Loucy (cell line): Measurements from ENCODE around the gene ANGPT4.

ENCODE experiments used
- H2AFZ ChIP-seq: fragments of 200-600 bp; sonication (generic); 2 replicates; pipeline ENCODE4 v1.6.0; 2016; ENCODE audit warnings: antibody characterized with exemption, mild to moderate bottlenecking, low read length, moderate library complexity
- H3F3A ChIP-seq: fragments of 200-600 bp; 2 replicates; pipeline ENCODE4 v1.6.0; 2016; ENCODE audit warnings: antibody characterized with exemption, low read depth, mild to moderate bottlenecking
- H3K27me3 ChIP-seq: fragments of 200-600 bp; sonication (generic); 2 replicates; pipeline ENCODE4 v1.6.1; 2014; ENCODE audit warnings: low read length, mild to moderate bottlenecking; ENCODE audit not compliant: insufficient read depth, poor library complexity, severe bottlenecking
- H3K36me3 ChIP-seq: fragments of 200-600 bp; sonication (generic); 2 replicates; pipeline ENCODE4 v1.6.1; 2016; ENCODE audit warnings: low read length; ENCODE audit not compliant: insufficient read depth
- H3K4me1 ChIP-seq: fragments of 200-600 bp; sonication (generic); 2 replicates; pipeline ENCODE4 v1.5.1; 2014; ENCODE audit warnings: low read length, mild to moderate bottlenecking; ENCODE audit not compliant: insufficient read depth, poor library complexity, severe bottlenecking
- H3K4me2 ChIP-seq: fragments of 200-600 bp; sonication (generic); 2 replicates; pipeline ENCODE4 v1.6.0; 2014; ENCODE audit warnings: antibody characterized with exemption, low read length, low read depth, mild to moderate bottlenecking; ENCODE audit not compliant: poor library complexity, severe bottlenecking
- H3K4me3 ChIP-seq: fragments of 200-600 bp; sonication (generic); 2 replicates; pipeline ENCODE4 v1.5.1; 2014; ENCODE audit warnings: low read length, mild to moderate bottlenecking, mixed read lengths; ENCODE audit not compliant: poor library complexity, severe bottlenecking
- H3K79me2 ChIP-seq: fragments of 200-600 bp; sonication (generic); 2 replicates; pipeline ENCODE4 v1.6.1; 2014; ENCODE audit warnings: low read length; ENCODE audit not compliant: insufficient read depth
- H3K9ac ChIP-seq: fragments of 200-600 bp; sonication (generic); 2 replicates; pipeline ENCODE4 v1.6.0; 2014; ENCODE audit warnings: mild to moderate bottlenecking, low read depth, low read length, moderate library complexity; ENCODE audit not compliant: poor library complexity, severe bottlenecking
- H3K9me2 ChIP-seq: fragments of 200-600 bp; sonication (generic); replicated peaks from 2 replicates; pipeline ENCODE4 v1.6.1; 2016; ENCODE audit warnings: low read depth, low read length, mixed read lengths
- H3K9me3 ChIP-seq: fragments of 200-600 bp; sonication (generic); 2 replicates; pipeline ENCODE4 v1.6.1; 2014; ENCODE audit warnings: mild to moderate bottlenecking, antibody characterized with exemption, low read length, low read depth; ENCODE audit not compliant: insufficient read depth
- H4K20me1 ChIP-seq: fragments of 200-600 bp; sonication (generic); 2 replicates; pipeline ENCODE4 v1.6.0; 2014; ENCODE audit warnings: antibody characterized with exemption, low read length, mild to moderate bottlenecking; ENCODE audit not compliant: insufficient read depth, poor library complexity, severe bottlenecking
- EZH2phosphoT487 ChIP-seq: fragments of 200-600 bp; IDR thresholded peaks from 2 replicates; pipeline ENCODE4 v1.6.1; 2018; ENCODE audit warnings: antibody characterized with exemption, mild to moderate bottlenecking, moderate library complexity, borderline replicate concordance
- TF ChIP-seq, protein P1 (sequence below): fragments of 200-600 bp; sonication (generic); conservative IDR thresholded peaks from 2 replicates; pipeline ENCODE4 v1.5.1; 2014; ENCODE audit warnings: mild to moderate bottlenecking, antibody characterized with exemption, low read length

Gene ANGPT4

DNA sequence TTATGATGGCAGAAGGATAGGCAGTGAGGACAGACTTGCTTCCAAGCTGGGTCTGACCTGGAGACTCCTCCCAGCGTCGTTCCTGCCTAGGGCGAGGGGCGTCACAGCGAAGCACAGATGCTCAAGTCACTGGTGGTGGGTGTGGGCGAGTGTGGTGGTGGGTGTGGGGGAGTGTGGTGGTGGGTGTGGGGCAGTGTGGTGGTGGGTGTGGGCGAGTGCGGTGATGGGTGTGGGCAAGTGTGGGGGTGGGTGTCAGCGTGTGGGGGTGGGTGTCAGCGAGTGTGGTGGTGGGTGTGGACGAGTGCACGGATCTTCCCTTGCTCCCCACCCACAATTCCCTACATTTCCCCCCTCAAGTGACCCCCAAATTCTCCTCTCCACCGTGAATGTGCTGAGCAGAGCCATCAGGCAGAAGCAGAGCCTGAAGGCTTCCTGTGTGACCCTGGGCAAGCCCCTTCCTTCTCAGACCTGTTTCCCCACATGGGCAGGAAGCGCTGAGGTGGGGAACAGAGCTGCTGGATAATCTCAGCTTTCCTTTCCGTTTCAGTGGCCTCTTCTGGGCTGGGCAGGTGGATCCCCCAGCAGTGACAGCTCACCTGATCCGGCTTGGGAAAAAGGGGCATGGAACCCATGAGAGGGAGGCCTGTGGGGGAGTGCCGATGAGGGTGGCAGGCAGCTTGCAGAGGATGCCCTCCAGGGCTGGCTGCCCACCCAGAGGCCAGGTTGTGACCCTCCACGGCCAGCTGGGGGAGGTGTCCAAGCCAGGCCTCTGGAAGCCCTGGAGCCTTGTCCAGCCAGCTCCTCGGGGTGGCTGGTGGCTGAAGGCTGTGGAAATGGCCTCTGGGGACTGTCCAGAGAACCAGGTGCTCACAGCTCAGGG lies 43.0 kb upstream of the ANGPT4 start:
- no peak overlapping the region for H3K9ac ChIP-seq
- no peaks in the 10 kb centered on the region for H4K20me1 ChIP-seq
- TF ChIP-seq, protein P1, sequence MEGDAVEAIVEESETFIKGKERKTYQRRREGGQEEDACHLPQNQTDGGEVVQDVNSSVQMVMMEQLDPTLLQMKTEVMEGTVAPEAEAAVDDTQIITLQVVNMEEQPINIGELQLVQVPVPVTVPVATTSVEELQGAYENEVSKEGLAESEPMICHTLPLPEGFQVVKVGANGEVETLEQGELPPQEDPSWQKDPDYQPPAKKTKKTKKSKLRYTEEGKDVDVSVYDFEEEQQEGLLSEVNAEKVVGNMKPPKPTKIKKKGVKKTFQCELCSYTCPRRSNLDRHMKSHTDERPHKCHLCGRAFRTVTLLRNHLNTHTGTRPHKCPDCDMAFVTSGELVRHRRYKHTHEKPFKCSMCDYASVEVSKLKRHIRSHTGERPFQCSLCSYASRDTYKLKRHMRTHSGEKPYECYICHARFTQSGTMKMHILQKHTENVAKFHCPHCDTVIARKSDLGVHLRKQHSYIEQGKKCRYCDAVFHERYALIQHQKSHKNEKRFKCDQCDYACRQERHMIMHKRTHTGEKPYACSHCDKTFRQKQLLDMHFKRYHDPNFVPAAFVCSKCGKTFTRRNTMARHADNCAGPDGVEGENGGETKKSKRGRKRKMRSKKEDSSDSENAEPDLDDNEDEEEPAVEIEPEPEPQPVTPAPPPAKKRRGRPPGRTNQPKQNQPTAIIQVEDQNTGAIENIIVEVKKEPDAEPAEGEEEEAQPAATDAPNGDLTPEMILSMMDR = no peak
- no peak for TF ChIP-seq EZH2phosphoT487
- no peak overlapping the region for H3K4me3 ChIP-seq
- no peaks in the 10 kb centered on the region for H3K79me2 ChIP-seq
- no peak overlapping the region for H3K4me2 ChIP-seq
- no peaks in the 10 kb centered on the region for H3K36me3 ChIP-seq
- no peaks in the 10 kb centered on the region for H3K9me2 ChIP-seq
- H3K9me3 ChIP-seq = no peaks in the 10 kb centered on the region
- H3K4me1 ChIP-seq = peaks cover 3% of the 10 kb centered on the region
- no peaks in the 10 kb centered on the region for H3K27me3 ChIP-seq
- no peak overlapping the region for H2AFZ ChIP-seq
- no peaks in the 10 kb centered on the region for H3F3A ChIP-seq

DNA sequence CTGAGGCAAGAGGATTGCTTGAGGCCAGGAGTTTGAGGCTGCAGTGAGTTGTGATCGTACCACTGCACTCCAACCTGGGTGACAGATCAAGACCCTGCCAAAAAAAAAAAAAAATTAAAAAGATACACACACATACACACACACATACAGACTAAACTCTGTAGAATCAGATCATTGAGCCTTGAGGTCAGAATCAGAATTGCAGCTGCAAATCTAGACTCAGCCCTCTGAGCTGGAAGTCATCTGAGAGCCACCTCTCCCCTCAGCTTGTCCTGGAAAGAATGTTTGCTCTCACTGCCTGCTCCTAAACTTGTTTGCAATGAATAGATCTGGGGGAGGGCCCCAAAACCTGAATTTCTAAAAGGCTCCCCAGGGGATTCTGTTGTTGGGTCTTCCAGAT lies 41.4 kb upstream of the ANGPT4 start:
- Histone ChIP-seq H3K79me2 (no peaks in the 10 kb centered on the region), H4K20me1 (no peaks in the 10 kb centered on the region), H3K4me2 (no peak overlapping the region), H3F3A (no peaks in the 10 kb centered on the region), H3K36me3 (no peaks in the 10 kb centered on the region), H3K9me2 (no peaks in the 10 kb centered on the region), H3K27me3 (no peaks in the 10 kb centered on the region), H3K9me3 (no peaks in the 10 kb centered on the region), H3K4me1 (peaks cover 3% of the 10 kb centered on the region), H3K9ac (no peak overlapping the region), H2AFZ (no peak overlapping the region), H3K4me3 (no peak overlapping the region)
- TF ChIP-seq EZH2phosphoT487 = no peak
- TF ChIP-seq, protein P1 = 0 out of 2 replicates have a peak, but pooled peaks have one; percentile 10

DNA sequence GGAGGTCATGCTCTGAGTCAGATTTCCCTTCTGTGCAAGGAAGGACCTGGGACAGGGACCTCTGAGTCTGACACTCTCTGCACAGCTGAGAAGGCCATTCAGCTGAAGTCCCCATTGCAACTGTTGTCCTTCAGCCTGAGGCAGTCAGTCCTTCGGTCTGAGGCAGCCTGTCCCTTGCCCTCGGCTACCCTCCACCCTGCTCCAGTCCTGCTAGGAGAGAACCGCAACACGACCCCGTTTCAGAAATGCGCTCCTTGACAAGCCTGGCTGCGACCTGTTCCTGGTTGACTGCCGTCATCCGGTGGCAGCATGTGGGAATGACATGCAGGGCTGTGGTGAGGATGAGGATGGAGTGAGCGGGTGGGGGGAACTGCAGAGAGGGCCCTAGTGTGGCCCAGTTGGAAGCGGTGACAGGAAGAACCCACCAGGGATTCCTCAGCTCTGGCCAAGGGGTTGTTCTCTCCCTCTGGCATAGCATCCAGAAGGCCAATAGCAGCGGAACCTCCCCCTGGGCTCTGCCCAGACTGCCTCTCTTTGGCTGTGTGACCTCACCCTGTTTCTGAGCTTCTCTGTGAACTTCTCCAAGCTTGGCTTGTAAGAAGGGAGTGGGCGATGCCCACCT lies 40.3 kb upstream of the ANGPT4 start:
- no peak overlapping the region for H3K4me3 ChIP-seq
- H3K9me3 ChIP-seq = no peaks in the 10 kb centered on the region
- no peak overlapping the region for H3K4me2 ChIP-seq
- H2AFZ ChIP-seq = no peak overlapping the region
- TF ChIP-seq, protein P1 = peak; percentile 99
- no peak for TF ChIP-seq EZH2phosphoT487
- no peak overlapping the region for H3K9ac ChIP-seq
- H4K20me1 ChIP-seq = no peaks in the 10 kb centered on the region
- H3K79me2 ChIP-seq = no peaks in the 10 kb centered on the region
- no peaks in the 10 kb centered on the region for H3K9me2 ChIP-seq
- no peaks in the 10 kb centered on the region for H3K36me3 ChIP-seq
- H3K27me3 ChIP-seq = no peaks in the 10 kb centered on the region
- H3F3A ChIP-seq = no peaks in the 10 kb centered on the region
- H3K4me1 ChIP-seq = peaks cover 3% of the 10 kb centered on the region
